MM.1S (cell line): ENCODE data around the gene SLCO4A1.

Experiments used
- DNase-seq: peaks from one replicate; pipeline ENCODE4 v3.0.0-alpha.2; 2015
- H2AFZ ChIP-seq: fragments of 300-600 bp; sonication (generic); 2 replicates; pipeline ENCODE4 v1.6.0; 2016; ENCODE audit warnings: antibody characterized with exemption, low read length
- H3F3A ChIP-seq: fragments of 300-600 bp; sonication (generic); 2 replicates; pipeline ENCODE4 v1.6.1; 2016; ENCODE audit warnings: mild to moderate bottlenecking, antibody characterized with exemption, low read length, moderate library complexity, mixed read lengths; ENCODE audit not compliant: insufficient read depth
- H3K27ac ChIP-seq: fragments of 300-600 bp; sonication (generic); 2 replicates; pipeline ENCODE4 v1.5.1; 2016; ENCODE audit warnings: mild to moderate bottlenecking, low read length
- H3K27me3 ChIP-seq: fragments of 300-600 bp; sonication (generic); replicated peaks from 2 replicates; pipeline ENCODE4 v1.6.0; 2016; ENCODE audit warnings: low read length; ENCODE audit not compliant: insufficient read depth
- H3K36me3 ChIP-seq: fragments of 300-600 bp; sonication (generic); replicated peaks from 2 replicates; pipeline ENCODE4 v1.6.1; 2016; ENCODE audit warnings: mild to moderate bottlenecking, low read length, mixed read lengths; ENCODE audit not compliant: insufficient read depth
- H3K4me1 ChIP-seq: fragments of 300-600 bp; sonication (generic); 2 replicates; pipeline ENCODE4 v1.6.1; 2016; ENCODE audit warnings: low read length, mixed read lengths
- H3K4me2 ChIP-seq: fragments of 300-600 bp; sonication (generic); 2 replicates; pipeline ENCODE4 v1.6.0; 2016; ENCODE audit warnings: low read depth, low read length
- H3K4me3 ChIP-seq: fragments of 300-600 bp; sonication (generic); 2 replicates; pipeline ENCODE4 v1.5.1; 2016; ENCODE audit warnings: low read length, mixed read lengths
- H3K79me2 ChIP-seq: fragments of 300-600 bp; sonication (generic); 2 replicates; pipeline ENCODE4 v1.6.1; 2016; ENCODE audit warnings: mixed run types, low read length, mixed read lengths
- H3K9ac ChIP-seq: fragments of 300-600 bp; sonication (generic); 2 replicates; pipeline ENCODE4 v1.6.1; 2016; ENCODE audit warnings: low read length, mixed read lengths
- H3K9me2 ChIP-seq: fragments of 300-600 bp; sonication (generic); replicated peaks from 2 replicates; pipeline ENCODE4 v1.6.1; 2016; ENCODE audit warnings: mild to moderate bottlenecking, low read length, mixed read lengths; ENCODE audit not compliant: insufficient read depth
- H3K9me3 ChIP-seq: fragments of 300-600 bp; sonication (generic); replicated peaks from 2 replicates; pipeline ENCODE4 v1.6.1; 2016; ENCODE audit warnings: mild to moderate bottlenecking, low read length, mixed read lengths; ENCODE audit not compliant: insufficient read depth
- H4K20me1 ChIP-seq: fragments of 300-600 bp; sonication (generic); 2 replicates; pipeline ENCODE4 v1.6.1; 2016; ENCODE audit warnings: mild to moderate bottlenecking, low read length, moderate library complexity, mixed read lengths; ENCODE audit not compliant: insufficient read depth
- CTCF ChIP-seq: fragments of 300-600 bp; sonication (generic); IDR thresholded peaks from 2 replicates; pipeline ENCODE4 v1.5.1; 2016; ENCODE audit warnings: antibody characterized with exemption, low read length, mixed read lengths
- EZH2 ChIP-seq: fragments of 300-600 bp; sonication (generic); optimal IDR thresholded peaks from 2 replicates; pipeline ENCODE3; 2017; ENCODE audit warnings: low read depth, mild to moderate bottlenecking, antibody characterized with exemption, low read length, mixed read lengths
- EZH2phosphoT487 ChIP-seq: fragments of 300-600 bp; sonication (generic); IDR thresholded peaks from 2 replicates; pipeline ENCODE4 v1.6.1; 2018; ENCODE audit warnings: antibody characterized with exemption, low read length

The SLCO4A1 gene

GRCh38 chr20:62605236-62605943 is 36.9 kb upstream of the SLCO4A1 start:
- no peaks in the 10 kb centered on the region for H3K9me2 ChIP-seq
- H3K4me1 ChIP-seq, result peaks cover 9% of the 10 kb centered on the region; the same call in 1 of the 2 replicates
- no peak overlapping the region for H3K9ac ChIP-seq
- H3K4me2 ChIP-seq, result no peak overlapping the region
- H3K36me3 ChIP-seq, result no peaks in the 10 kb centered on the region
- no peak for DNase-seq
- no peak for TF ChIP-seq EZH2
- no peak for TF ChIP-seq EZH2phosphoT487
- TF ChIP-seq CTCF, result no peak
- H4K20me1 ChIP-seq, result no peaks in the 10 kb centered on the region
- no peak overlapping the region for H3K27ac ChIP-seq
- H2AFZ ChIP-seq, result no peak overlapping the region
- H3F3A ChIP-seq, result no peaks in the 10 kb centered on the region
- no peaks in the 10 kb centered on the region for H3K79me2 ChIP-seq
- H3K4me3 ChIP-seq, result no peak overlapping the region
- peaks cover 96% of the 10 kb centered on the region for H3K27me3 ChIP-seq
- no peaks in the 10 kb centered on the region for H3K9me3 ChIP-seq

- Histone ChIP-seq H3K4me2 (no peak overlapping the region), H3K27me3 (peaks cover 96% of the 10 kb centered on the region), H3K9me2 (no peaks in the 10 kb centered on the region), H3K9me3 (no peaks in the 10 kb centered on the region), H3K4me3 (no peak overlapping the region), H2AFZ (no peak overlapping the region), H3K79me2 (no peaks in the 10 kb centered on the region), H3K9ac (no peak overlapping the region), H3K4me1 (peaks cover 9% of the 10 kb centered on the region; the same call in 1 of the 2 replicates), H3F3A (no peaks in the 10 kb centered on the region), H3K27ac (no peak overlapping the region), H4K20me1 (no peaks in the 10 kb centered on the region), H3K36me3 (no peaks in the 10 kb centered on the region)
- TF ChIP-seq EZH2 (no peak), EZH2phosphoT487 (no peak), CTCF (no peak)
- DNase-seq, result no peak
Observed at GRCh38 chr20:62606016-62606415, 36.3 kb upstream of the SLCO4A1 start.

GRCh38 chr20:62606551-62607201 is 35.6 kb upstream of the SLCO4A1 start:
- peaks cover 96% of the 10 kb centered on the region for H3K27me3 ChIP-seq
- no peak for DNase-seq
- no peak overlapping the region for H3K4me3 ChIP-seq
- no peak overlapping the region for H3K9ac ChIP-seq
- H3K36me3 ChIP-seq, result no peaks in the 10 kb centered on the region
- no peak overlapping the region for H3K27ac ChIP-seq
- no peak overlapping the region for H2AFZ ChIP-seq
- peaks cover 9% of the 10 kb centered on the region; the same call in 1 of the 2 replicates for H3K4me1 ChIP-seq
- no peaks in the 10 kb centered on the region for H3K9me3 ChIP-seq
- no peaks in the 10 kb centered on the region for H4K20me1 ChIP-seq
- no peaks in the 10 kb centered on the region for H3F3A ChIP-seq
- no peaks in the 10 kb centered on the region for H3K79me2 ChIP-seq
- no peaks in the 10 kb centered on the region for H3K9me2 ChIP-seq
- no peak overlapping the region for H3K4me2 ChIP-seq
- TF ChIP-seq EZH2phosphoT487 (no peak), EZH2 (no peak), CTCF (no peak)
